Kidney epithelial cell (primary cell): Measurements from ENCODE around the gene ABLIM2. TPM values are rescaled to one million over a fixed set of nuclear protein-coding genes. Genes with fewer than 3 reads are reported as not detected.

Experiments
- DNase-seq: peaks from one replicate; pipeline ENCODE4 v3.0.0-alpha.2; 2010; ENCODE audit warnings: low read depth
- H3K27me3 ChIP-seq: 2 replicates; pipeline ENCODE4 v1.6.0; 2011; ENCODE audit warnings: low read length; ENCODE audit not compliant: control insufficient read depth, insufficient read depth
- H3K36me3 ChIP-seq: 2 replicates; pipeline ENCODE4 v1.5.1; 2011; ENCODE audit warnings: low read length; ENCODE audit not compliant: control insufficient read depth, insufficient read depth
- H3K4me3 ChIP-seq: 2 replicates; pipeline ENCODE4 v1.5.1; 2011; ENCODE audit warnings: low read depth, mild to moderate bottlenecking, control low read depth, low read length
- CTCF ChIP-seq: IDR thresholded peaks from 2 replicates; pipeline ENCODE4 v1.5.1; 2011; ENCODE audit warnings: mild to moderate bottlenecking, moderate library complexity, low read length, control low read depth, inconsistent platforms; ENCODE audit not compliant: insufficient read depth, poor library complexity, severe bottlenecking
- total RNA-seq: library from RNA; depleted of rRNA; stranded (reverse); fragments of >200 nt; gene quantifications from 2 replicates; pipeline ENCODE4 v1.2.3, GENCODE V29; 2015

The ABLIM2 gene
- total RNA-seq, 1 donor from 2014 or later: 1.3 TPM

- H3K4me3 ChIP-seq: no peak overlapping the region
- no peak for TF ChIP-seq CTCF
- H3K36me3 ChIP-seq: no peaks in the 10 kb centered on the region
- no peaks in the 10 kb centered on the region for H3K27me3 ChIP-seq
- no peak for DNase-seq
Observed at GRCh38 chr4:7956270-7956808, 202.3 kb downstream of the ABLIM2 start.

- no peaks in the 10 kb centered on the region for H3K36me3 ChIP-seq
- TF ChIP-seq CTCF: no peak
- no peak overlapping the region for H3K4me3 ChIP-seq
- DNase-seq: no peak
- H3K27me3 ChIP-seq: no peaks in the 10 kb centered on the region
Observed at GRCh38 chr4:7955393-7955792, 203.2 kb downstream of the ABLIM2 start.

- no peaks in the 10 kb centered on the region for H3K36me3 ChIP-seq
- no peak for DNase-seq
- no peak for TF ChIP-seq CTCF
- H3K27me3 ChIP-seq: no peaks in the 10 kb centered on the region
- no peak overlapping the region for H3K4me3 ChIP-seq
Observed at GRCh38 chr4:7952615-7953014, 206.0 kb downstream of the ABLIM2 start.

GRCh38 chr4:7950301-7951092 lies 208.1 kb downstream of the ABLIM2 start:
- H3K36me3 ChIP-seq: no peaks in the 10 kb centered on the region
- H3K27me3 ChIP-seq: no peaks in the 10 kb centered on the region
- no peak for TF ChIP-seq CTCF
- no peak overlapping the region for H3K4me3 ChIP-seq
- no peak for DNase-seq

GRCh38 chr4:7949759-7950158 lies 208.9 kb downstream of the ABLIM2 start:
- no peaks in the 10 kb centered on the region for H3K27me3 ChIP-seq
- H3K36me3 ChIP-seq: no peaks in the 10 kb centered on the region
- TF ChIP-seq CTCF: no peak
- no peak for DNase-seq
- H3K4me3 ChIP-seq: no peak overlapping the region
